Mesodermal cell (in vitro differentiated cells): ENCODE data around the gene PTPRS.
"Not testable (repeated sequence)": the region's sequence is repeated elsewhere in the genome, so short reads cannot be mapped to it uniquely, and the experiment has no call there.

ENCODE experiments used
- H3K27ac ChIP-seq: 2 replicates; pipeline ENCODE4 v1.7.0; 2013; ENCODE audit warnings: mild to moderate bottlenecking, low read depth, low read length, moderate library complexity; ENCODE audit not compliant: severe bottlenecking
- H3K36me3 ChIP-seq: 2 replicates; pipeline ENCODE4 v1.7.1; 2013; ENCODE audit warnings: mild to moderate bottlenecking, low read length, moderate library complexity; ENCODE audit not compliant: control insufficient read depth, insufficient read depth
- H3K4me1 ChIP-seq: one replicate; pipeline ENCODE4 v1.7.1; 2013; ENCODE audit warnings: mild to moderate bottlenecking, low read length; ENCODE audit not compliant: insufficient read depth, control insufficient read depth, poor library complexity, severe bottlenecking
- H3K4me3 ChIP-seq: 2 replicates; pipeline ENCODE4 v1.7.0; 2013; ENCODE audit warnings: low read length, control low read depth, mild to moderate bottlenecking; ENCODE audit not compliant: insufficient read depth, poor library complexity, severe bottlenecking; ENCODE audit errors: extremely low read depth
- H3K9me3 ChIP-seq: 2 replicates; pipeline ENCODE4 v1.7.1; 2013; ENCODE audit warnings: mild to moderate bottlenecking, low read length, moderate library complexity; ENCODE audit not compliant: control insufficient read depth
- WGBS, 2 experiments: methylation state at CpG; one replicate each; pipeline ENCODE4 v1.1.5; 2013; ENCODE audit warnings: missing lambda C conversion rate in 2 of 2; ENCODE audit not compliant: insufficient coverage in 2 of 2; 5-methylcytosine and 5-hydroxymethylcytosine counted together

The PTPRS gene

GRCh38 chr19:5332501-5332900, 8.1 kb downstream of the PTPRS start:
- H3K27ac ChIP-seq, result no peak overlapping the region
- H3K36me3 ChIP-seq, result peaks cover 6% of the 10 kb centered on the region
- no peak overlapping the region for H3K4me3 ChIP-seq
- peaks cover 3% of the 10 kb centered on the region for H3K4me1 ChIP-seq
- 95 to 96% methylated on average over 11 of the region's 11 CpGs for WGBS, 2 experiments
- no peaks in the 10 kb centered on the region for H3K9me3 ChIP-seq

GRCh38 chr19:5331790-5332189, 8.8 kb downstream of the PTPRS start:
- no peak overlapping the region for H3K27ac ChIP-seq
- 89 to 99% methylated on average over 12 of the region's 13 CpGs for WGBS, 2 experiments
- peaks cover 3% of the 10 kb centered on the region for H3K4me1 ChIP-seq
- peaks cover 6% of the 10 kb centered on the region for H3K36me3 ChIP-seq
- no peak overlapping the region for H3K4me3 ChIP-seq
- H3K9me3 ChIP-seq, result no peaks in the 10 kb centered on the region

DNA sequence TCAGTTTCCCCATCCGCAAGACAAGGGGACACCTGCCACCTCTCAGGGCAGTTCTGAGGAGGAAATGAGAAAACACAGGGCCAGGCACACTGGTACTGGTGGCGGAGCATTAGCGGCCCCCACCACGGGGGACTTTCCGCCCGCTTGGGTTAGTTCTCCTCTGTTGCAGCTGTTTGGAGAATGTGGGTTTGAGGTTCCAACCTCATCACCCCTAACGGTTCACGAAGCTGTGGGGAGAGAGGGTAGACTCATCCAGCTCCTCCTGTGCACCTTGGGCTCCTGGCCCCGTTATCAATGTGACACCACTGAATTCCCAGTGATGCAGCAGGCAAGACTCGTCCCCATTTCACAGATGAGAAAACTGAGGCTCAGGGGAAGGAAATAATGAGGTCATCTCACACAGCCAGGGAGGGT, 10.3 kb downstream of the PTPRS start:
- H3K4me3 ChIP-seq, result no peak overlapping the region
- H3K36me3 ChIP-seq, result peaks cover 10% of the 10 kb centered on the region
- no peaks in the 10 kb centered on the region for H3K9me3 ChIP-seq
- no peaks in the 10 kb centered on the region for H3K4me1 ChIP-seq
- no peak overlapping the region for H3K27ac ChIP-seq
- 96 to 98% methylated on average over 4 to 10 of the region's 10 CpGs for WGBS, 2 experiments

GRCh38 chr19:5329141-5329540, 11.5 kb downstream of the PTPRS start:
- peaks cover 12% of the 10 kb centered on the region for H3K36me3 ChIP-seq
- WGBS, 2 experiments, result 88 to 90% methylated on average over 9 to 11 of the region's 11 CpGs
- no peak overlapping the region for H3K27ac ChIP-seq
- H3K9me3 ChIP-seq, result no peaks in the 10 kb centered on the region
- no peak overlapping the region for H3K4me3 ChIP-seq
- no peaks in the 10 kb centered on the region for H3K4me1 ChIP-seq

DNA sequence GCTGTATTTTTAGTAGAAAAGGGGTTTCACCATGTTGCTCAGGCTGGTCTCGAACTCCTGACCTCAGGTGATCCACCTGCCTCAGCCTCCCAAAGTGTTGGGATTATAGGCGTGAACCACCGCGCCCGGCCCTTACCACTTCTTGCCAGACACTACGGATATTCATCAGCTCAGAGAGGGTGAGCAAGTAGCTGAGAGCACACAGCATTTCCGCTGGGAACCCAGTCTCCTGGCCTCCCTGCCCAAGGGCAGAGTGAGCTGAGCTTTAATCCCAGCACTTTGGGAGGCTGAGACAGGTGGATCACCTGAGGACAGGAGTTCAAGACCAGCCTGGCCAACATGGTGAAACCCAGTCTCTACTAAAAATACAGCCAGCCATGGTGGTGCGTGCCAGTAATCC, 12.2 kb downstream of the PTPRS start:
- not testable (repeated sequence) for H3K27ac ChIP-seq, H3K4me3 ChIP-seq, H3K9me3 ChIP-seq, H3K4me1 ChIP-seq
- WGBS, 2 experiments, result 95 to 96% methylated on average over 7 to 8 of the region's 8 CpGs
- H3K36me3 ChIP-seq, result peaks cover 12% of the 10 kb centered on the region

DNA sequence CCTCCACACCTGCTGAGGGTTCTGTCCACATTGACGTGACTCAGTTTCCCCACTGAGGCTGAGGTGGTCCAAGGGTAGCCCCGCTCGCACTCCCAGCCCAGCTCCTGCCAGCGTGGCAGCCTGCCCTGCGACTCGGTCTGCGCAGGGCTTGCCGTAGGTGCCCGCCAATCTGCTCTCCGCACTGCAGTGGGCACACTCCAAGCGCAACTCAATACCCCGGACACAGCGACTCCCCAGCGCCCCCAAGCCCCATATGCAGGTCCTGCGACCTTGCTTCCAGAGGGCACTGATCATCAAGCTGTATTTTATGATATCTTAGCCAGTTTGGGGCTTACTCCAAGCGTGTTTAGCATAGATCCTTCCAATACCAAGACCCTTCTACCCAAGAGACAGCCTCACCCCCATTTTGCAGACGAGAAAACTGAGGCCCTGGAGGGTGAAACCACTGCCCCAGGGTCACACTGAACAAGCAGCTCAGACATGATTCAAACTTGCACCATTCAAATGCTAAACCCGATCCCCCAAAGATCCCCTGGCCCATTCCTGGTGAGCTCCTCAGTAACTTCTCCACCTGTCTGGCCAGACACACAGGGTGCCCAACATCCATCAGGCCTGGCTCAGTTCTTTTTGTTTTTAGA, 13.5 kb downstream of the PTPRS start:
- no peak overlapping the region for H3K27ac ChIP-seq
- no peaks in the 10 kb centered on the region for H3K9me3 ChIP-seq
- H3K4me3 ChIP-seq, result no peak overlapping the region
- 90% methylated on average over 17 of the region's 18 CpGs for WGBS, 2 experiments
- peaks cover 12% of the 10 kb centered on the region for H3K36me3 ChIP-seq
- no peaks in the 10 kb centered on the region for H3K4me1 ChIP-seq

GRCh38 chr19:5326545-5326944, 14.1 kb downstream of the PTPRS start:
- H3K36me3 ChIP-seq, result peaks cover 12% of the 10 kb centered on the region
- H3K27ac ChIP-seq, result no peak overlapping the region
- 91 to 92% methylated on average over 9 of the region's 9 CpGs for WGBS, 2 experiments
- H3K4me1 ChIP-seq, result peaks cover 3% of the 10 kb centered on the region
- H3K4me3 ChIP-seq, result no peak overlapping the region
- no peaks in the 10 kb centered on the region for H3K9me3 ChIP-seq

DNA sequence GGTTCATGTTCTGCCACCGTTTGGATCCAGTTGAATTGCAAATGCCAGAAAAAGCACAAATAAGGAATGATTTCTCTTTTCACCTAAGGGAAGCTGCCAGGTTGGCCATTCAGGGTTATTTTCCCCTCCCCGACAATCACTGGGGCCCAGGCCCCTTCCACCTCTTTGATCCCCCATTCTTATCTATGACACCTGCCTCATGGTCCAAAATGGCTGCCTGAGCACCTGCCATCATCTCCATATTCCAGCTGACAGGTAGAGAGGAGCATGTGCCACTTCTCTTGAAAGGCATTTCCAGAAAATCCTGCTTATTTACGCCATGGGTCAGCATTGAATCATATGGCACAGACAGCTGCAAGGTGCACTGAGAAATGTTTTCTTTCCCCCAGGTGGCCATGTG, 15.7 kb downstream of the PTPRS start:
- WGBS, 2 experiments, result 96 to 100% methylated on average over 3 of the region's 3 CpGs
- no peaks in the 10 kb centered on the region for H3K9me3 ChIP-seq
- no peak overlapping the region for H3K27ac ChIP-seq
- peaks cover 12% of the 10 kb centered on the region for H3K36me3 ChIP-seq
- H3K4me3 ChIP-seq, result no peak overlapping the region
- H3K4me1 ChIP-seq, result peaks cover 3% of the 10 kb centered on the region

DNA sequence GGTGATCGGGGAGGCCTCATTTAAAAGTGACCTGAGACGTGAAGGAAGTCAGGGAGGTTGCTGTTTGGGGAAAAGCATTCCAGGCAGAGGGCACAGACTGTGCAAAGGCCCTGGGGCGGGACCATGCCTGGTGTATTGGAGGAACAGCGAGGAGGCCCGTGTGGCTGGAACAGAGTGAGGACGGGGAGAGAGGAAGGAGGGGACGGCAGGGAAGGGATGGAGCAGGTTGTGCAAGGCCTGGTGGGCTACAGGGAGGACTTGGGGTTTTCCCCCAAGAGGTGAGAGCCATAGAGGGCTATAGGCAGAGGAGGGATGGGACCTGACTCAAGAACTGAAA, 17.2 kb downstream of the PTPRS start:
- Histone ChIP-seq H3K27ac (no peak overlapping the region), H3K9me3 (no peaks in the 10 kb centered on the region), H3K4me3 (no peak overlapping the region), H3K4me1 (peaks cover 3% of the 10 kb centered on the region), H3K36me3 (peaks cover 12% of the 10 kb centered on the region)
- WGBS, 2 experiments, result 94 to 95% methylated on average over 6 to 7 of the region's 7 CpGs

GRCh38 chr19:5321851-5322681, 18.5 kb downstream of the PTPRS start:
- no peak overlapping the region for H3K27ac ChIP-seq
- no peak overlapping the region for H3K4me3 ChIP-seq
- 72 to 77% methylated on average over 24 to 30 of the region's 34 CpGs for WGBS, 2 experiments
- peaks cover 12% of the 10 kb centered on the region for H3K36me3 ChIP-seq
- peaks cover 3% of the 10 kb centered on the region for H3K4me1 ChIP-seq
- H3K9me3 ChIP-seq, result no peaks in the 10 kb centered on the region

DNA sequence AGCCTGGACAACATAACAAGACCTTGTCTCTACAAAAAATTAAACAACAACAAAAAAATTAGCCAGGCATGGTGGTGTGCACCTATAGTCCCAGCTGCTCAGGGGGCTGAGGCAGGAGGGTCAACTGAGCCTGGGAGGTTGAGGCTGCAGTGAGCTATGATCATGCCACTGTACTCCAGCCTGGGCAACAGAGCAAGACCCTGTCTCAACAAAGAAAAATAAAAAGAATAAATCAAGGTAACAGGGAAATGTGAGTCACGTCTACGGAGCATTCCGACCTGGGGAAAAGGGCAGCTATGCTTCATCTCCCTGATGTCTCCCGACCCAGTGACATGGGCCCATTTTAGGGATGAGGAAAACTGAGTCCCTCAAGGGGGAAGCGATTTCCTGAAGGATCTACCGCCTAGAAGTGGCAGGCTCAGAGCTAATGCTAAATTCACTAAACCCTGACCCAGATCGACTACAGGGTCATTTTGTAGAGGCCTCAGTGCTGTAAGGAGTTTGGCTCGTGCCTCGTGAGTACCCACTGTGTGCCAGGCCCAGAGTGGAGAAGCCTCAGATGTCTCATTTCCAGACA, 19.5 kb downstream of the PTPRS start:
- WGBS, 2 experiments, result 97% methylated on average over 9 of the region's 9 CpGs
- Histone ChIP-seq H3K4me1 (peaks cover 3% of the 10 kb centered on the region), H3K36me3 (peaks cover 12% of the 10 kb centered on the region), H3K4me3 (no peak overlapping the region), H3K9me3 (no peaks in the 10 kb centered on the region), H3K27ac (no peak overlapping the region)
